GM23338 (cell line): ENCODE results near the gene KCNJ10.

ENCODE experiments used
- CREB1 ChIP-seq: fragments of 250-450 bp; sonication (Bioruptor Pico); IDR thresholded peaks from 2 replicates; pipeline ENCODE4 v1.5.0; 2020; ENCODE audit warnings: low read depth, mild to moderate bottlenecking, moderate library complexity
- EZH2 ChIP-seq: fragments of 200-600 bp; sonication (generic); IDR thresholded peaks from one replicate; pipeline ENCODE4 v1.8.0; 2017; ENCODE audit warnings: antibody characterized with exemption, mild to moderate bottlenecking, low read depth; ENCODE audit not compliant: unreplicated experiment
- EZH2phosphoT487 ChIP-seq: fragments of 200-600 bp; sonication (generic); IDR thresholded peaks from one replicate; pipeline ENCODE4 v1.8.1; 2018; ENCODE audit warnings: antibody characterized with exemption; ENCODE audit not compliant: unreplicated experiment
- JUNB ChIP-seq: IDR thresholded peaks from one replicate; pipeline ENCODE4 v1.6.1; 2016; ENCODE audit warnings: antibody characterized with exemption; ENCODE audit not compliant: unreplicated experiment
- NANOG ChIP-seq: IDR thresholded peaks from 2 replicates; pipeline ENCODE4 v1.6.1; 2016; ENCODE audit warnings: antibody characterized with exemption, borderline replicate concordance
- POLR2AphosphoS5 ChIP-seq: IDR thresholded peaks from 2 replicates; pipeline ENCODE4 v1.6.1; 2016; ENCODE audit warnings: antibody characterized with exemption, low read depth
- ZNF331 ChIP-seq: fragments of 250-450 bp; sonication (Bioruptor Pico); IDR thresholded peaks from 2 replicates; pipeline ENCODE4 v1.5.0; 2020; ENCODE audit warnings: low read depth, mild to moderate bottlenecking, moderate library complexity
- TF ChIP-seq, protein P1 (sequence below), 2 experiments: fragments of 200-600 bp in 1 of 2; sonication (generic) in 1 of 2; conservative IDR thresholded peaks; 2 replicates each; pipeline versions ENCODE4 v1.5.1 to v1.6.1; 2016 to 2017; ENCODE audit warnings: antibody characterized with exemption in 2 of 2, low read depth in 2 of 2, mild to moderate bottlenecking in 2 of 2, moderate library complexity in 1 of 2
- TF ChIP-seq, protein P2 (sequence below): IDR thresholded peaks from one replicate; pipeline ENCODE4 v1.6.1; 2018; ENCODE audit warnings: antibody characterized with exemption; ENCODE audit not compliant: unreplicated experiment
- TF ChIP-seq, protein P3 (sequence below): IDR thresholded peaks from 2 replicates; pipeline ENCODE4 v1.6.1; 2016; ENCODE audit warnings: antibody characterized with exemption

DNA sequence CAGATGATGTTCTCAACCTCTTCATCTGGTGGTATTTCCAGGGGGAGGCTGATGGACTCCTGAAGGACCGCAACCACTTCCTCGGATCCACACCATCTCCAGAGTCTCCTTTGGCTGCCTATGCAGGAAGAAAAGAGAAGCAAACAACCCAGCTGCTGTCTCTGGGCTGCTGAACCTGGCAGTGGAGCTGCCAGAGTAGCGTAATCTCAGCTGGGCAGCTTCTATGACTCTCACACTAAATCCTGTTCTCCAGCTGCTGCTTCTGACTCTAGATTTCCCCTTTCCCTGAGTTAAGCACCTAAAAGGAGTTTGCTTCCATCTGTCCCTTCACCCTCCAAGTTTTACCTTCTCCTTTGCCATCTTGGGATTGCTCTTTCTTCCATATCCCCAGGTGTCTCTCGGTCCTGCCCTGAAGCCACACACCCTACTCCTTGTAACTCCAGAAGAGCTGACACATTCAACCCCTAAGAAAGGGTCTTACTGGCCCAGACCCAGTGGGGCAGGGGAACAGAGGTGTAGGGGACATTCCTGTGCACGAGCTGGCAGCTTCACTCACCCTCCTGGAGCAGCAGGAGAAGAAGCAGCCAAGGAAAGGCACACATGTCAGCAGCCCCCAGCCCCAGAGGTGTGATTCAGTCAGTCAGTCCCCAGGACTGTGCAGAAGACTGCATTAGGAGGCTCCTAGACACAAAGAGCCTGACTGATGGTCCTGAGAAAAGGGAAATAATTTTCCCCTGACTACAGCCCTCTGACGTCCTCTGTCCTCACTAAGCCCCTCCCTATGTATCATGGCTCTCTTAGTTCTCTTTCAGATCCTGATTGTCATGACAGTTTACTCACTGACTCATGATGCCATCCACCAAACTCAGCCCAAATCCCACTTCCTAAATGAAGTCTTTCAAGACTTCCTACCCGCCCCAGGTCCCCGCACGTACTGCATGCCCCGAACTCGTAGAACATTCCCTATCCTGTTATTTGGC lies 116.1 kb downstream of the KCNJ10 start, which contains the start of gene SLAMF9:
- TF ChIP-seq, protein P1, sequence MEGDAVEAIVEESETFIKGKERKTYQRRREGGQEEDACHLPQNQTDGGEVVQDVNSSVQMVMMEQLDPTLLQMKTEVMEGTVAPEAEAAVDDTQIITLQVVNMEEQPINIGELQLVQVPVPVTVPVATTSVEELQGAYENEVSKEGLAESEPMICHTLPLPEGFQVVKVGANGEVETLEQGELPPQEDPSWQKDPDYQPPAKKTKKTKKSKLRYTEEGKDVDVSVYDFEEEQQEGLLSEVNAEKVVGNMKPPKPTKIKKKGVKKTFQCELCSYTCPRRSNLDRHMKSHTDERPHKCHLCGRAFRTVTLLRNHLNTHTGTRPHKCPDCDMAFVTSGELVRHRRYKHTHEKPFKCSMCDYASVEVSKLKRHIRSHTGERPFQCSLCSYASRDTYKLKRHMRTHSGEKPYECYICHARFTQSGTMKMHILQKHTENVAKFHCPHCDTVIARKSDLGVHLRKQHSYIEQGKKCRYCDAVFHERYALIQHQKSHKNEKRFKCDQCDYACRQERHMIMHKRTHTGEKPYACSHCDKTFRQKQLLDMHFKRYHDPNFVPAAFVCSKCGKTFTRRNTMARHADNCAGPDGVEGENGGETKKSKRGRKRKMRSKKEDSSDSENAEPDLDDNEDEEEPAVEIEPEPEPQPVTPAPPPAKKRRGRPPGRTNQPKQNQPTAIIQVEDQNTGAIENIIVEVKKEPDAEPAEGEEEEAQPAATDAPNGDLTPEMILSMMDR (conservative IDR thresholded peaks at IDR 0.05; ENCODE audit: low read depth in 2 of 2) = no peak
- TF ChIP-seq POLR2AphosphoS5 = no peak
- TF ChIP-seq, protein P2, sequence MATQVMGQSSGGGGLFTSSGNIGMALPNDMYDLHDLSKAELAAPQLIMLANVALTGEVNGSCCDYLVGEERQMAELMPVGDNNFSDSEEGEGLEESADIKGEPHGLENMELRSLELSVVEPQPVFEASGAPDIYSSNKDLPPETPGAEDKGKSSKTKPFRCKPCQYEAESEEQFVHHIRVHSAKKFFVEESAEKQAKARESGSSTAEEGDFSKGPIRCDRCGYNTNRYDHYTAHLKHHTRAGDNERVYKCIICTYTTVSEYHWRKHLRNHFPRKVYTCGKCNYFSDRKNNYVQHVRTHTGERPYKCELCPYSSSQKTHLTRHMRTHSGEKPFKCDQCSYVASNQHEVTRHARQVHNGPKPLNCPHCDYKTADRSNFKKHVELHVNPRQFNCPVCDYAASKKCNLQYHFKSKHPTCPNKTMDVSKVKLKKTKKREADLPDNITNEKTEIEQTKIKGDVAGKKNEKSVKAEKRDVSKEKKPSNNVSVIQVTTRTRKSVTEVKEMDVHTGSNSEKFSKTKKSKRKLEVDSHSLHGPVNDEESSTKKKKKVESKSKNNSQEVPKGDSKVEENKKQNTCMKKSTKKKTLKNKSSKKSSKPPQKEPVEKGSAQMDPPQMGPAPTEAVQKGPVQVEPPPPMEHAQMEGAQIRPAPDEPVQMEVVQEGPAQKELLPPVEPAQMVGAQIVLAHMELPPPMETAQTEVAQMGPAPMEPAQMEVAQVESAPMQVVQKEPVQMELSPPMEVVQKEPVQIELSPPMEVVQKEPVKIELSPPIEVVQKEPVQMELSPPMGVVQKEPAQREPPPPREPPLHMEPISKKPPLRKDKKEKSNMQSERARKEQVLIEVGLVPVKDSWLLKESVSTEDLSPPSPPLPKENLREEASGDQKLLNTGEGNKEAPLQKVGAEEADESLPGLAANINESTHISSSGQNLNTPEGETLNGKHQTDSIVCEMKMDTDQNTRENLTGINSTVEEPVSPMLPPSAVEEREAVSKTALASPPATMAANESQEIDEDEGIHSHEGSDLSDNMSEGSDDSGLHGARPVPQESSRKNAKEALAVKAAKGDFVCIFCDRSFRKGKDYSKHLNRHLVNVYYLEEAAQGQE = no peak
- TF ChIP-seq EZH2 = no peak
- no peak for TF ChIP-seq CREB1 (CRISPR knock-in tag)
- TF ChIP-seq JUNB = no peak
- TF ChIP-seq EZH2phosphoT487 = no peak
- no peak for TF ChIP-seq NANOG
- TF ChIP-seq, protein P3, sequence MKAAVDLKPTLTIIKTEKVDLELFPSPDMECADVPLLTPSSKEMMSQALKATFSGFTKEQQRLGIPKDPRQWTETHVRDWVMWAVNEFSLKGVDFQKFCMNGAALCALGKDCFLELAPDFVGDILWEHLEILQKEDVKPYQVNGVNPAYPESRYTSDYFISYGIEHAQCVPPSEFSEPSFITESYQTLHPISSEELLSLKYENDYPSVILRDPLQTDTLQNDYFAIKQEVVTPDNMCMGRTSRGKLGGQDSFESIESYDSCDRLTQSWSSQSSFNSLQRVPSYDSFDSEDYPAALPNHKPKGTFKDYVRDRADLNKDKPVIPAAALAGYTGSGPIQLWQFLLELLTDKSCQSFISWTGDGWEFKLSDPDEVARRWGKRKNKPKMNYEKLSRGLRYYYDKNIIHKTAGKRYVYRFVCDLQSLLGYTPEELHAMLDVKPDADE = no peak
- TF ChIP-seq ZNF331 = no peak
